ENCODE results near the gene TSNAXIP1.
A peak's percentile ranks its signal among the peaks of the same experiment; 100 is the strongest.

TSNAXIP1 gene

GRCh38 chr16:67873435-67874370, 67.0 kb downstream of the TSNAXIP1 start:
- Histone ChIP-seq H3K79me2 (ENCODE audit: insufficient read depth, low read length) (peaks cover 47% of the 10 kb centered on the region), H3K4me2 (ENCODE audit: low read depth, low read length, poor library complexity, severe bottlenecking) (peak overlapping the region; percentile 91), H3K4me1 (ENCODE audit: insufficient read depth, low read length, poor library complexity, severe bottlenecking) (peaks cover 23% of the 10 kb centered on the region), H3K36me3 (ENCODE audit: insufficient read depth, low read length) (peaks cover 53% of the 10 kb centered on the region; the same call in 1 of the 2 replicates), H3K9me2 (replicated peaks; ENCODE audit: low read depth, low read length) (no peaks in the 10 kb centered on the region), H4K20me1 (ENCODE audit: insufficient read depth, low read length, poor library complexity, severe bottlenecking) (peaks cover 35% of the 10 kb centered on the region), H3K9me3 (ENCODE audit: insufficient read depth, low read depth, low read length) (no peaks in the 10 kb centered on the region), H3K9ac (ENCODE audit: low read depth, low read length, poor library complexity, severe bottlenecking) (peak overlapping the region; percentile 92), H3K4me3 (ENCODE audit: low read length, poor library complexity, severe bottlenecking) (peak overlapping the region; percentile 98), H2AFZ (ENCODE audit: low read length) (peak overlapping the region; percentile 90), H3K27me3 (ENCODE audit: insufficient read depth, low read length, poor library complexity, severe bottlenecking) (no peaks in the 10 kb centered on the region), H3F3A (ENCODE audit: low read depth) (no peaks in the 10 kb centered on the region)
- TF ChIP-seq CTCF (conservative IDR thresholded peaks at IDR 0.05; ENCODE audit: low read length) (no peak), EZH2phosphoT487 (IDR thresholded peaks at IDR 0.05; ENCODE audit: borderline replicate concordance) (no peak)

- no peak for TF ChIP-seq CTCF (conservative IDR thresholded peaks at IDR 0.05; ENCODE audit: low read length)
- TF ChIP-seq EZH2phosphoT487 (IDR thresholded peaks at IDR 0.05; ENCODE audit: borderline replicate concordance), result no peak
- Histone ChIP-seq H2AFZ (ENCODE audit: low read length) (no peak overlapping the region), H3F3A (ENCODE audit: low read depth) (no peaks in the 10 kb centered on the region), H3K27me3 (ENCODE audit: insufficient read depth, low read length, poor library complexity, severe bottlenecking) (no peaks in the 10 kb centered on the region), H3K36me3 (ENCODE audit: insufficient read depth, low read length) (peaks cover 53% of the 10 kb centered on the region; the same call in 1 of the 2 replicates), H3K4me1 (ENCODE audit: insufficient read depth, low read length, poor library complexity, severe bottlenecking) (peaks cover 23% of the 10 kb centered on the region), H3K4me3 (ENCODE audit: low read length, poor library complexity, severe bottlenecking) (peak overlapping the region; percentile 98), H4K20me1 (ENCODE audit: insufficient read depth, low read length, poor library complexity, severe bottlenecking) (peaks cover 35% of the 10 kb centered on the region), H3K79me2 (ENCODE audit: insufficient read depth, low read length) (peaks cover 47% of the 10 kb centered on the region), H3K9me3 (ENCODE audit: insufficient read depth, low read depth, low read length) (no peaks in the 10 kb centered on the region), H3K9ac (ENCODE audit: low read depth, low read length, poor library complexity, severe bottlenecking) (peak overlapping the region; percentile 92), H3K4me2 (ENCODE audit: low read depth, low read length, poor library complexity, severe bottlenecking) (peak overlapping the region; percentile 91), H3K9me2 (replicated peaks; ENCODE audit: low read depth, low read length) (no peaks in the 10 kb centered on the region)
Measured at GRCh38 chr16:67874372-67874771, 67.7 kb downstream of the TSNAXIP1 start.

DNA sequence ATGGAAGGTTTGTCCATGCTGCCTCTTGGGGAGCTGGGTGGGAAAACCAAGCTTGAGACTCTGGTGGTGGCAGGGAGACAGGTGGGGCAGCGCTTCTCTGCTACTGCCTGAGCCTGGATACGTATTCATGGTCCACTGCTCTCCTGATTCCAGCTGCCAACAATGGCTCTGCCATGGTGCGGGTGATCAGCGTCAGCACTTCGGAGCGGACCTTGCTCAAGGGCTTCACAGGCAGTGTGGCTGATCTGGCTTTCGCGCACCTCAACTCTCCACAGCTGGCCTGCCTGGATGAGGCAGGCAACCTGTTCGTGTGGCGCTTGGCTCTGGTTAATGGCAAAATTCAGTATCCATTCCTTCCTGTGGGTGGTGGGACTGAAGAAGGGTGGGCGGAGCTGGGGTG, 70.4 kb downstream of the TSNAXIP1 start:
- H3K27me3 ChIP-seq (ENCODE audit: insufficient read depth, low read length, poor library complexity, severe bottlenecking), result no peaks in the 10 kb centered on the region
- H3K4me1 ChIP-seq (ENCODE audit: insufficient read depth, low read length, poor library complexity, severe bottlenecking), result peaks cover 23% of the 10 kb centered on the region
- H4K20me1 ChIP-seq (ENCODE audit: insufficient read depth, low read length, poor library complexity, severe bottlenecking), result peaks cover 35% of the 10 kb centered on the region

More for the DNA sequence above, 70.4 kb downstream of the TSNAXIP1 start:
- Histone ChIP-seq H3F3A (ENCODE audit: low read depth) (no peaks in the 10 kb centered on the region), H3K4me3 (ENCODE audit: low read length, poor library complexity, severe bottlenecking) (no peak overlapping the region), H3K36me3 (ENCODE audit: insufficient read depth, low read length) (peaks cover 56% of the 10 kb centered on the region; the same call in 1 of the 2 replicates), H2AFZ (ENCODE audit: low read length) (no peak overlapping the region), H3K9me2 (replicated peaks; ENCODE audit: low read depth, low read length) (no peaks in the 10 kb centered on the region), H3K79me2 (ENCODE audit: insufficient read depth, low read length) (peaks cover 47% of the 10 kb centered on the region), H3K9ac (ENCODE audit: low read depth, low read length, poor library complexity, severe bottlenecking) (no peak overlapping the region), H3K9me3 (ENCODE audit: insufficient read depth, low read depth, low read length) (no peaks in the 10 kb centered on the region), H3K4me2 (ENCODE audit: low read depth, low read length, poor library complexity, severe bottlenecking) (peak overlapping the region; percentile 91)
- TF ChIP-seq EZH2phosphoT487 (IDR thresholded peaks at IDR 0.05; ENCODE audit: borderline replicate concordance) (no peak), CTCF (conservative IDR thresholded peaks at IDR 0.05; ENCODE audit: low read length) (no peak)

Measured in Loucy (cell line).